NOMO-1 (cell line): ENCODE results near the gene SKIL.

Source experiments
- DNase-seq, 2 experiments: peaks; one replicate each; lab custom pipeline; 2025; ENCODE audit not compliant: unreplicated experiment in 2 of 2; lab: John Stamatoyannopoulos, UW

The SKIL gene

DNA sequence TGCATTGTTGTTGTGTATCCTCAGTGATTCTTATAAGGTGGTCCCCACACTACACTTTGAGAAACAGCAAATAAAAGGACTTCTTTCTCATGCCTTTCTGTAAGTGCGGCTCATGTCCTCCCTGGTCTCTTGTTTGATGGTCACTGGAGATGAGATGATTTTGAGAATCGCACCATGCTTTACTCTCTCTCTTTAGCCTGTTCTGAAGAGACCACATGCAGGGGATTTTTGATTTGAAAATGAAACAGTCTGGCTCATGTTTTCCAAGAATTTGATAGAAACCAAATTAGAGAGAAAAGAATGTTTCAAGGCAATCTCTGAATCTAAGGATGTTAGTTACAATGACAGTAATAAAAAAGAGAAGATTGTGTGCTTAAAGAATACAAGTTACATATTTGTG, 79.2 kb downstream of the SKIL start:
- no peak for DNase-seq

DNA sequence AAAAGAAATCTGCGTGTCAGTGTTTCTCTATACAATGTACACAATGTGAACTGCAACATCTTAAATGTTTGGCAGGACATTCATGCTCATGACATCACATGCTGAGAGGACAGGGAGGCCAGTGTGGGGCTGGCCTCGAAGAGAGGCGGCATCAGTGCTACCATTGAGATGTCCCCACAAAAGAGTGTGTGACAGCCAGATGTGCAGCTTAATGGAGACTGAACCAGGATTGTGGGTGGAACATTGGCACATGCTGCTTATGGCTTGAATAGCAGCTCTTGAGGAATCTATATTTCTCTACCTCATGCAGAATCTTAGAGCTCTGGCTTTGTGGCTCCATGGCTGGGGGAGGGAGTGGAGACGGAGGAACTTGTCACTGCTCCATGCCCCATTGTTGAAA, 79.7 kb downstream of the SKIL start:
- no peak for DNase-seq

DNA sequence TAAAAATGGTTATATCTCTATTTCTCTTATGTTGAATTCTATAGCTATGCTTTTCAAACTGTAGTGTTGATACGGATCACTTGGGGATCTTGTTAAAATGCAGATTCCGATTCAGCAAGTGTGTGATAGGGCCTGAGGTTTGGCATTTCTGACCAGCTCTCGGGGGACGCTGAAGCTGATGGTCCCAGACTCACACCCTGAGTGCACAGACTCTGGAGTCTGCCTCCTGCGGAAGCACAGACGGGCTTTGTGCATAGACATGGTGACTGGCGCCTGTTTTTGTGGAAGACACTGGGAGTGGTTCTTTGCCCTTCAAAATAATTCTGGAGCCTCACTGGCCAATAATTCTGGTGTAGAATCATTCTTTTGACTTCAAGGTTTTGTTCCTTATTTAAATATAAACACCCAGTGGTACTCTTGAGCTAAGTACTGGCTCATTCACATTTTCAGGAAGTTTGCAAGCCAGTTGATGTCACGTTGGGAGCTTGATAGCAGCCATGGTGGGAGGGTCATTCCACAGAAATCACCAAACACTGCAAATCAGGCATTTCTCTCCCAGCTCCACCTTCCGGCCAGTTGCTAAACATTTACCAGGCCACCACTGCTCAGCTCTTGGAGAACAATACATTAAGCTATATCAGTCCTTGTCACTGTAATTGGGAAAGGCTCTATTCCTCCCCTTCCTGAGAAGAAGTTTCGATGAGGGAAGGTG, 80.3 kb downstream of the SKIL start:
- no peak for DNase-seq

DNA sequence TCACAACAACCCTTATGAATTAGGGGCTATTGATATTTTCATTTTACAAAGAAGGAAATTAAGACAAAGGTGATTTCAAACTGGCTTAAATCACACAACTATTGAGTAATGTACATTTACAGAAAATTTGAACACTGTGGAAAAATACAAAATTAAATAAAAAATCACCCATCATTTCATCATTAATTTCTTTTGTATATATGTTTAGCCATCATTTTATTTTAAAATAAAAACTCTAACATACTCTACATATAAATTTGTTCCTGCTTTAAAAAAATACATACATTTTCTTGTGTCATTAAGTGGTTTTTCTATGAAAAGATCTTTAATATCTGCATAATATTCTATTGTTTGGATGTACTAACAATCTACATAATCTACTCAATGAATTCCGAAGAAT, 81.3 kb downstream of the SKIL start:
- no peak for DNase-seq

DNA sequence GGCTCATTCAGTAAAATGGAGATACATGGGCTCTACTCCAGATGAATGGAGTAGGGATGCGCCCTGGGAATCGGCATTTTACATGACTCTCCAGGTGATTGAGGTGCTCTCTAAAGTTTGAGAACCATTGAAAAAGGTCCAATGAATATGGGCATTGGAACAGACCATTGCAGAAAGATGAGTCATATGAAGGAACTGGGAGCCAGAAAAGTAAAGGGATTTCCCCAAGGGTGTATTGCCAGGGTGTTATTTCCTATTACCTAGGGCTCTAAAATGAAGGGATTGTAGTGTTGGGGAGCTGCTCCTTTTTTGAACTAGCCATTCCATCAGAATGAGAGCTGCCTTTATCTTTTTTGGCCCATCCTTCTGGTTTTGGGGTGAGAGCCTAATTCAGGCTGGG, 82.8 kb downstream of the SKIL start:
- no peak for DNase-seq

DNA sequence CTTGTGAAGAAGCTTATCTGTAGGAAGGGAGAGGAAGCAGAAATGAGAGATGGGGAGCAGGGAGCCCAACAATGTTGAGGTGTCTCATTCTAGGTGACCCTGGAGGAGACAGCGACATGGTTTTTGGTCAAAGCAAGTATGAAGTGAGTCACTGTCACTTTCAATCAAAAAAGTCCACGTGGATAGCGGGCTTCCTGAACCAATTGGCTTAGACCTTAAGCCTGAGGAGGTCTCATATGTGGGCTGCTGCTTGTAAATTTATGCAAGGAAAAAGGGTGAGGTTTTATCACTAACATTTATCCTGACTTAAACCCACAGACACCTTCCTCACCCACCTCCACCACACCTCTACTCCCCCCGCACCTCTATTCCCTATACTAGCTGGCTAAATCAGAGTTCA, 83.9 kb downstream of the SKIL start:
- DNase-seq, result no peak

DNA sequence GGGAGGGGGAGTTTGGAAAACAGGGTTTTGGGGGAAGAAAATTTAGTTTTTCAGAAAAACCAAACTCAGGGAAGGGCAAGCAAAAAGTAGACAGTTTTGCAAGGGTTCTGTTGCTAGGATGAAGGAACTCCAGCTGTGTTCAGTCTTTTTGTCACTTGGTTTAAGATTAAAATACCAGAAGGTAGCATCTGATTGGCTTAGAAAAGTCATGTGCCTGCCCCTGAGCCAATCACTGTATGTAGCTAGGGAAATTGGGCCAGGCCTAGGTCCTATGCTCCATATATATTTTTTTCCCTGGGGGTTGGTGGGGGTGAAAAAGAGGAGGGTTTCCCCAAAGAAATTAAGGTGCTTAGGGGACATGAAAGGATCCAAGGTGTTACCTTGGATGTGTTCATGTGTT, 85.4 kb downstream of the SKIL start:
- DNase-seq, result no peak

DNA sequence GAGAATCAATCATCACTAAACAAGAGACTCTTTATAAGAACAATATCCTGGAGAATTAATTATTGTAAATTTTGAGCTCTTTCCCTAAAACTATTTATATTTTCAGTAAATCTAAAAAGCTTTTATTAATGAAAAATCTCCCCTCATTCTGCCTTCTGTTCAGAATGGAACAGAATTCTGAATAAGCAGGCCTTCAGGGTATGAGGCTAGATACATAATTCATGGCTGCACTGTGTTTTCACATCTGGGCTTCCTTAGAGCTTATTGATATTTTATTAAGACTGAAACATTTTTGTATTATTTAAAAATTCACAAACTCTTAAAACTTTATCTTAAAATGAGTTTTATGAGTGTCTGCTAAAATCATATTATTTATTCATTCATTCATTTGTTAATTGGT, 85.9 kb downstream of the SKIL start:
- DNase-seq, result no peak
